Tibial artery (tissue), 4 donors: ENCODE results near the gene ELMO2.

Experiments used
- DNase-seq, 2 donors: peaks; one replicate each; pipeline ENCODE4 v3.0.0-alpha.2; 2019
- H3K27ac ChIP-seq, 2 donors: fragments of 200-600 bp; sonication (generic) in 1 of 2; 1 replicate in 1 of 2; 2 replicates in 1 of 2; pipeline ENCODE4 v1.5.1; 2018 to 2019; ENCODE audit warnings: mild to moderate bottlenecking in 1 of 2
- H3K27me3 ChIP-seq, 2 donors: fragments of 200-600 bp; sonication (generic) in 1 of 2; one replicate each; pipeline versions ENCODE4 v1.5.1 to v1.6.0; 2016 to 2019
- H3K36me3 ChIP-seq, 3 donors: fragments of 200-600 bp; sonication (generic) in 2 of 3; one replicate each; pipeline ENCODE4 v1.5.1; 2016 to 2019; ENCODE audit warnings: mild to moderate bottlenecking in 2 of 3
- H3K4me1 ChIP-seq, 4 donors: fragments of 200-600 bp; sonication (generic) in 2 of 4; 1 replicate in 3 of 4; 2 replicates in 1 of 4; pipeline ENCODE4 v1.5.1; 2016 to 2019
- H3K4me3 ChIP-seq, 2 donors: fragments of 200-600 bp; sonication (generic) in 1 of 2; 1 replicate in 1 of 2; 2 replicates in 1 of 2; pipeline ENCODE4 v1.5.1; 2018 to 2019; ENCODE audit warnings: mild to moderate bottlenecking in 2 of 2
- H3K9me3 ChIP-seq, 3 donors: fragments of 200-600 bp; sonication (generic) in 1 of 3; one replicate each; pipeline ENCODE4 v1.5.1; 2016 to 2019
- CTCF ChIP-seq, 2 experiments: fragments of 200-600 bp in 1 of 2; fragments of 450-650 bp in 1 of 2; IDR thresholded peaks; one replicate each; pipeline ENCODE4 v1.5.1; 2017 to 2019; ENCODE audit warnings: antibody characterized with exemption in 2 of 2, mild to moderate bottlenecking in 1 of 2, moderate library complexity in 1 of 2
- intact Hi-C: fragments of 100-400 bp; cut with DNase I; formaldehyde crosslinking; loops from one replicate; pipeline ENCODE4 v1.15.0; 2023; ENCODE audit warnings: low total_unique reads

ELMO2 gene

GRCh38 chr20:46344488-46345162 is 61.8 kb downstream of the ELMO2 start:
- peaks cover 4 to 36% of the 10 kb centered on the region in 2 donors for H3K27me3 ChIP-seq
- no peaks in the 10 kb centered on the region for H3K9me3 ChIP-seq
- intact Hi-C loops, result no loop called here
- H3K4me3 ChIP-seq, result no peak overlapping the region
- no peak for TF ChIP-seq CTCF (IDR thresholded peaks at IDR 0.05)
- no peak overlapping the region for H3K27ac ChIP-seq
- H3K36me3 ChIP-seq, result peaks cover 0 to 20% (median under 1%) of the 10 kb centered on the region in 3 donors
- no peak for DNase-seq
- peaks cover 0 to 15% (median 7%) of the 10 kb centered on the region in 4 donors for H3K4me1 ChIP-seq

GRCh38 chr20:46343975-46344357 is 62.4 kb downstream of the ELMO2 start:
- peaks cover 4 to 42% of the 10 kb centered on the region in 2 donors for H3K27me3 ChIP-seq
- no peak overlapping the region for H3K27ac ChIP-seq
- no peak overlapping the region for H3K4me3 ChIP-seq
- H3K36me3 ChIP-seq, result peaks cover 0 to 18% (median 0%) of the 10 kb centered on the region in 3 donors
- H3K9me3 ChIP-seq, result no peaks in the 10 kb centered on the region
- intact Hi-C loops, result no loop called here
- H3K4me1 ChIP-seq, result peaks cover 0 to 13% (median 6%) of the 10 kb centered on the region in 4 donors
- TF ChIP-seq CTCF (IDR thresholded peaks at IDR 0.05), result no peak
- DNase-seq, result no peak

- no peak for TF ChIP-seq CTCF (IDR thresholded peaks at IDR 0.05)
- Histone ChIP-seq H3K27ac (no peak overlapping the region), H3K4me1 (peaks cover 0 to 9% (median 3%) of the 10 kb centered on the region in 4 donors), H3K4me3 (no peak overlapping the region), H3K36me3 (peaks cover 0 to 18% (median 0%) of the 10 kb centered on the region in 3 donors), H3K27me3 (peaks cover 4 to 47% of the 10 kb centered on the region in 2 donors), H3K9me3 (no peaks in the 10 kb centered on the region)
- DNase-seq, result no peak
- intact Hi-C loops, result no loop called here
Measured at GRCh38 chr20:46343348-46343974, 63.0 kb downstream of the ELMO2 start.

- no peak for DNase-seq
- intact Hi-C loops, result no loop called here
- Histone ChIP-seq H3K4me1 (peaks cover 0 to 9% (median 1%) of the 10 kb centered on the region in 4 donors), H3K27me3 (peaks cover 4 to 54% of the 10 kb centered on the region in 2 donors), H3K36me3 (peaks cover 0 to 11% (median 0%) of the 10 kb centered on the region in 3 donors), H3K9me3 (no peaks in the 10 kb centered on the region), H3K27ac (no peak overlapping the region), H3K4me3 (no peak overlapping the region)
- no peak for TF ChIP-seq CTCF (IDR thresholded peaks at IDR 0.05)
Measured at GRCh38 chr20:46342451-46343347, 63.7 kb downstream of the ELMO2 start.

- no peak overlapping the region for H3K27ac ChIP-seq
- no peak overlapping the region for H3K4me3 ChIP-seq
- no peak for DNase-seq
- H3K9me3 ChIP-seq, result no peaks in the 10 kb centered on the region
- peaks cover 4 to 61% of the 10 kb centered on the region in 2 donors for H3K27me3 ChIP-seq
- TF ChIP-seq CTCF (IDR thresholded peaks at IDR 0.05), result no peak
- peaks cover 0 to 9% (median 1%) of the 10 kb centered on the region in 4 donors for H3K4me1 ChIP-seq
- intact Hi-C loops, result no loop called here
- peaks cover 0 to 8% (median 0%) of the 10 kb centered on the region in 3 donors for H3K36me3 ChIP-seq
Measured at GRCh38 chr20:46342010-46342378, 64.4 kb downstream of the ELMO2 start.
